GM23338 (cell line): Measurements from ENCODE around the gene SLC19A1. TPM values are rescaled to one million over a fixed set of nuclear protein-coding genes. Genes with fewer than 3 reads are reported as not detected.

ENCODE experiments used
- ATAC-seq: fragments of 200-7000 bp; cut with Tn5 transposase; 3 replicates; pipeline ENCODE4 v1.9.1; 2020
- DNase-seq: peaks from one replicate; pipeline ENCODE4 v3.0.0-alpha.2; 2015; ENCODE audit warnings: low spot score
- H2AFZ ChIP-seq: fragments of 200-600 bp; sonication (generic); 2 replicates; pipeline ENCODE4 v1.8.0; 2016; ENCODE audit warnings: antibody characterized with exemption, mild to moderate bottlenecking, moderate library complexity
- H3F3A ChIP-seq: fragments of 200-600 bp; sonication (generic); replicated peaks from 2 replicates; pipeline ENCODE4 v1.8.0; 2017; ENCODE audit warnings: antibody characterized with exemption, mixed run types, low read depth
- H3K27ac ChIP-seq: fragments of 200-600 bp; sonication (generic); 2 replicates; pipeline ENCODE4 v1.6.1; 2016; ENCODE audit warnings: low read depth
- H3K27me3 ChIP-seq: fragments of 200-600 bp; sonication (generic); 2 replicates; pipeline ENCODE4 v1.8.0; 2016; ENCODE audit warnings: mild to moderate bottlenecking, mixed run types, moderate library complexity; ENCODE audit not compliant: insufficient read depth
- H3K36me3 ChIP-seq: fragments of 200-600 bp; sonication (generic); 2 replicates; pipeline ENCODE4 v1.8.0; 2016; ENCODE audit warnings: mild to moderate bottlenecking; ENCODE audit not compliant: insufficient read depth
- H3K4me1 ChIP-seq: fragments of 200-600 bp; sonication (generic); 2 replicates; pipeline ENCODE4 v1.8.0; 2016; ENCODE audit warnings: mild to moderate bottlenecking, moderate library complexity; ENCODE audit not compliant: insufficient read depth
- H3K4me2 ChIP-seq: fragments of 200-600 bp; sonication (generic); 2 replicates; pipeline ENCODE4 v1.7.1; 2017; ENCODE audit warnings: mixed run types
- H3K4me3 ChIP-seq: fragments of 200-600 bp; sonication (generic); 2 replicates; pipeline ENCODE4 v1.6.1; 2016; ENCODE audit warnings: mixed run types
- H3K79me2 ChIP-seq: fragments of 200-600 bp; sonication (generic); replicated peaks from 2 replicates; pipeline ENCODE4 v1.8.0; 2017; ENCODE audit warnings: mild to moderate bottlenecking; ENCODE audit not compliant: insufficient read depth
- H3K9me2 ChIP-seq: fragments of 200-600 bp; sonication (generic); 2 replicates; pipeline ENCODE4 v1.8.0; 2017; ENCODE audit not compliant: insufficient read depth
- H4K20me1 ChIP-seq: fragments of 200-600 bp; sonication (generic); replicated peaks from 2 replicates; pipeline ENCODE4 v1.8.0; 2017; ENCODE audit warnings: mild to moderate bottlenecking; ENCODE audit not compliant: insufficient read depth
- H3K27ac Mint-ChIP-seq: 2 replicates; pipeline ENCODE4 v1.8.0; 2020; ENCODE audit warnings: inconsistent platforms, mild to moderate bottlenecking, moderate library complexity, mixed read lengths
- H3K27me3 Mint-ChIP-seq: 3 replicates; pipeline ENCODE4 v1.8.0; 2022; ENCODE audit warnings: low read depth, mild to moderate bottlenecking, moderate library complexity, mixed read lengths, inconsistent platforms; ENCODE audit not compliant: insufficient read depth, poor library complexity
- H3K36me3 Mint-ChIP-seq: 3 replicates; pipeline ENCODE4 v1.8.0; 2021; ENCODE audit warnings: low read depth, mild to moderate bottlenecking, inconsistent platforms, moderate library complexity, mixed read lengths
- H3K4me1 Mint-ChIP-seq: 3 replicates; pipeline ENCODE4 v1.8.0; 2020; ENCODE audit warnings: mild to moderate bottlenecking, inconsistent platforms, mixed read lengths
- H3K4me3 Mint-ChIP-seq: 3 replicates; pipeline ENCODE4 v1.8.0; 2021; ENCODE audit warnings: moderate library complexity, mild to moderate bottlenecking, inconsistent platforms, mixed read lengths
- H3K9me3 Mint-ChIP-seq: 3 replicates; pipeline ENCODE4 v1.8.0; 2020; ENCODE audit warnings: moderate library complexity, mild to moderate bottlenecking, inconsistent platforms, mixed read lengths
- CREB1 ChIP-seq: fragments of 250-450 bp; sonication (Bioruptor Pico); IDR thresholded peaks from 2 replicates; pipeline ENCODE4 v1.5.0; 2020; ENCODE audit warnings: low read depth, mild to moderate bottlenecking, moderate library complexity
- EZH2 ChIP-seq: fragments of 200-600 bp; sonication (generic); IDR thresholded peaks from one replicate; pipeline ENCODE4 v1.8.0; 2017; ENCODE audit warnings: antibody characterized with exemption, mild to moderate bottlenecking, low read depth; ENCODE audit not compliant: unreplicated experiment
- EZH2phosphoT487 ChIP-seq: fragments of 200-600 bp; sonication (generic); IDR thresholded peaks from one replicate; pipeline ENCODE4 v1.8.1; 2018; ENCODE audit warnings: antibody characterized with exemption; ENCODE audit not compliant: unreplicated experiment
- JUNB ChIP-seq: IDR thresholded peaks from one replicate; pipeline ENCODE4 v1.6.1; 2016; ENCODE audit warnings: antibody characterized with exemption; ENCODE audit not compliant: unreplicated experiment
- NANOG ChIP-seq: IDR thresholded peaks from 2 replicates; pipeline ENCODE4 v1.6.1; 2016; ENCODE audit warnings: antibody characterized with exemption, borderline replicate concordance
- POLR2AphosphoS5 ChIP-seq: IDR thresholded peaks from 2 replicates; pipeline ENCODE4 v1.6.1; 2016; ENCODE audit warnings: antibody characterized with exemption, low read depth
- STAT1 ChIP-seq: IDR thresholded peaks from one replicate; pipeline ENCODE4 v1.6.1; 2016; ENCODE audit warnings: antibody characterized with exemption; ENCODE audit not compliant: unreplicated experiment
- ZNF114 ChIP-seq: fragments of 250-450 bp; sonication (Bioruptor Pico); IDR thresholded peaks from 2 replicates; pipeline ENCODE4 v1.5.0; 2020; ENCODE audit warnings: mild to moderate bottlenecking, moderate library complexity
- ZNF331 ChIP-seq: fragments of 250-450 bp; sonication (Bioruptor Pico); IDR thresholded peaks from 2 replicates; pipeline ENCODE4 v1.5.0; 2020; ENCODE audit warnings: low read depth, mild to moderate bottlenecking, moderate library complexity
- polyA plus RNA-seq: library from polyadenylated mRNA; unstranded; fragments of >200 nt; fragmentation: Nextera tagmentation; extraction: Ambion mirVana; gene quantifications from 2 replicates; pipeline ENCODE4 v1.2.1, GENCODE V29; 2016
- total RNA-seq: library from RNA; depleted of rRNA; stranded (reverse); fragments of >200 nt; shearing (Covaris generic); gene quantifications from 2 replicates; pipeline ENCODE4 v1.2.3, GENCODE V29; 2014
- TF ChIP-seq, protein P1 (sequence below): IDR thresholded peaks from one replicate; pipeline ENCODE4 v1.6.1; 2018; ENCODE audit warnings: antibody characterized with exemption; ENCODE audit not compliant: unreplicated experiment
- TF ChIP-seq, protein P2 (sequence below): IDR thresholded peaks from 2 replicates; pipeline ENCODE4 v1.6.1; 2016; ENCODE audit warnings: antibody characterized with exemption
- TF ChIP-seq, protein P3 (sequence below): fragments of 250-450 bp; sonication (Bioruptor Pico); IDR thresholded peaks from 2 replicates; pipeline ENCODE4 v1.5.0; 2020; ENCODE audit warnings: mild to moderate bottlenecking, moderate library complexity
- TF ChIP-seq, protein P4 (sequence below), 2 experiments: fragments of 200-600 bp in 1 of 2; sonication (generic) in 1 of 2; conservative IDR thresholded peaks; 2 replicates each; pipeline versions ENCODE4 v1.5.1 to v1.6.1; 2016 to 2017; ENCODE audit warnings: antibody characterized with exemption in 2 of 2, low read depth in 2 of 2, mild to moderate bottlenecking in 2 of 2, moderate library complexity in 1 of 2

SLC19A1 gene
- total and polyA plus RNA-seq, 2 experiments from 2014 or later = 31.2 to 33.0 TPM

DNA sequence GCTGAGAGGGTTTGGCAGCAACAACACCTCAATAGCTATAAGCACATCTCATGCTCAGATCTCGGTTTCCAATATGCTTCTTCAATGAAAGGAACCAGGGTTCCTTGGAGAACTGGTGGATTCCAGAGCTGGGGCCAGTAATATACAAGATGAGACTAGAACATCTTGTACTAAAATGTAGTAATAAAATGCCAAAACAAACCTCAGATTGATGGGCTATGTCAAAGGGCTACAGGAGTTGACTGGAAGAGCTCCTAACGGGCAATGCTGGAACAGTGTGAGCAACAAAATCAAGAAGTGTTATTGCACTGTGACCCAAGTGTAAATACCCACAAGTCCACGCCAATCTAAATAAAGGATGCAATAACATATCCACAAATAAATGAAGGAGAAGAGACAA is 26.1 kb upstream of the SLC19A1 start:
- H3K4me1 Mint-ChIP-seq = no peaks in the 10 kb centered on the region
- no peak overlapping the region for H3K27ac Mint-ChIP-seq
- Histone ChIP-seq H3K4me2 (no peak overlapping the region), H4K20me1 (no peaks in the 10 kb centered on the region), H3K27me3 (no peaks in the 10 kb centered on the region), H2AFZ (no peak overlapping the region), H3K9me2 (no peaks in the 10 kb centered on the region), H3F3A (no peaks in the 10 kb centered on the region), H3K27ac (no peak overlapping the region), H3K4me1 (no peaks in the 10 kb centered on the region), H3K79me2 (no peaks in the 10 kb centered on the region), H3K36me3 (no peaks in the 10 kb centered on the region), H3K4me3 (no peak overlapping the region)
- H3K4me3 Mint-ChIP-seq = no peak overlapping the region
- H3K9me3 Mint-ChIP-seq = no peaks in the 10 kb centered on the region
- peaks cover 5% of the 10 kb centered on the region for H3K27me3 Mint-ChIP-seq
- no peaks in the 10 kb centered on the region for H3K36me3 Mint-ChIP-seq
- TF ChIP-seq EZH2phosphoT487 (no peak), CREB1 (no peak), JUNB (no peak), EZH2 (no peak), POLR2AphosphoS5 (no peak), ZNF331 (CRISPR knock-in tag) (no peak), STAT1 (no peak), ZNF114 (CRISPR knock-in tag) (no peak), NANOG (no peak)
- TF ChIP-seq, protein P1, sequence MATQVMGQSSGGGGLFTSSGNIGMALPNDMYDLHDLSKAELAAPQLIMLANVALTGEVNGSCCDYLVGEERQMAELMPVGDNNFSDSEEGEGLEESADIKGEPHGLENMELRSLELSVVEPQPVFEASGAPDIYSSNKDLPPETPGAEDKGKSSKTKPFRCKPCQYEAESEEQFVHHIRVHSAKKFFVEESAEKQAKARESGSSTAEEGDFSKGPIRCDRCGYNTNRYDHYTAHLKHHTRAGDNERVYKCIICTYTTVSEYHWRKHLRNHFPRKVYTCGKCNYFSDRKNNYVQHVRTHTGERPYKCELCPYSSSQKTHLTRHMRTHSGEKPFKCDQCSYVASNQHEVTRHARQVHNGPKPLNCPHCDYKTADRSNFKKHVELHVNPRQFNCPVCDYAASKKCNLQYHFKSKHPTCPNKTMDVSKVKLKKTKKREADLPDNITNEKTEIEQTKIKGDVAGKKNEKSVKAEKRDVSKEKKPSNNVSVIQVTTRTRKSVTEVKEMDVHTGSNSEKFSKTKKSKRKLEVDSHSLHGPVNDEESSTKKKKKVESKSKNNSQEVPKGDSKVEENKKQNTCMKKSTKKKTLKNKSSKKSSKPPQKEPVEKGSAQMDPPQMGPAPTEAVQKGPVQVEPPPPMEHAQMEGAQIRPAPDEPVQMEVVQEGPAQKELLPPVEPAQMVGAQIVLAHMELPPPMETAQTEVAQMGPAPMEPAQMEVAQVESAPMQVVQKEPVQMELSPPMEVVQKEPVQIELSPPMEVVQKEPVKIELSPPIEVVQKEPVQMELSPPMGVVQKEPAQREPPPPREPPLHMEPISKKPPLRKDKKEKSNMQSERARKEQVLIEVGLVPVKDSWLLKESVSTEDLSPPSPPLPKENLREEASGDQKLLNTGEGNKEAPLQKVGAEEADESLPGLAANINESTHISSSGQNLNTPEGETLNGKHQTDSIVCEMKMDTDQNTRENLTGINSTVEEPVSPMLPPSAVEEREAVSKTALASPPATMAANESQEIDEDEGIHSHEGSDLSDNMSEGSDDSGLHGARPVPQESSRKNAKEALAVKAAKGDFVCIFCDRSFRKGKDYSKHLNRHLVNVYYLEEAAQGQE = no peak
- TF ChIP-seq, protein P2, sequence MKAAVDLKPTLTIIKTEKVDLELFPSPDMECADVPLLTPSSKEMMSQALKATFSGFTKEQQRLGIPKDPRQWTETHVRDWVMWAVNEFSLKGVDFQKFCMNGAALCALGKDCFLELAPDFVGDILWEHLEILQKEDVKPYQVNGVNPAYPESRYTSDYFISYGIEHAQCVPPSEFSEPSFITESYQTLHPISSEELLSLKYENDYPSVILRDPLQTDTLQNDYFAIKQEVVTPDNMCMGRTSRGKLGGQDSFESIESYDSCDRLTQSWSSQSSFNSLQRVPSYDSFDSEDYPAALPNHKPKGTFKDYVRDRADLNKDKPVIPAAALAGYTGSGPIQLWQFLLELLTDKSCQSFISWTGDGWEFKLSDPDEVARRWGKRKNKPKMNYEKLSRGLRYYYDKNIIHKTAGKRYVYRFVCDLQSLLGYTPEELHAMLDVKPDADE = no peak
- TF ChIP-seq, protein P3, sequence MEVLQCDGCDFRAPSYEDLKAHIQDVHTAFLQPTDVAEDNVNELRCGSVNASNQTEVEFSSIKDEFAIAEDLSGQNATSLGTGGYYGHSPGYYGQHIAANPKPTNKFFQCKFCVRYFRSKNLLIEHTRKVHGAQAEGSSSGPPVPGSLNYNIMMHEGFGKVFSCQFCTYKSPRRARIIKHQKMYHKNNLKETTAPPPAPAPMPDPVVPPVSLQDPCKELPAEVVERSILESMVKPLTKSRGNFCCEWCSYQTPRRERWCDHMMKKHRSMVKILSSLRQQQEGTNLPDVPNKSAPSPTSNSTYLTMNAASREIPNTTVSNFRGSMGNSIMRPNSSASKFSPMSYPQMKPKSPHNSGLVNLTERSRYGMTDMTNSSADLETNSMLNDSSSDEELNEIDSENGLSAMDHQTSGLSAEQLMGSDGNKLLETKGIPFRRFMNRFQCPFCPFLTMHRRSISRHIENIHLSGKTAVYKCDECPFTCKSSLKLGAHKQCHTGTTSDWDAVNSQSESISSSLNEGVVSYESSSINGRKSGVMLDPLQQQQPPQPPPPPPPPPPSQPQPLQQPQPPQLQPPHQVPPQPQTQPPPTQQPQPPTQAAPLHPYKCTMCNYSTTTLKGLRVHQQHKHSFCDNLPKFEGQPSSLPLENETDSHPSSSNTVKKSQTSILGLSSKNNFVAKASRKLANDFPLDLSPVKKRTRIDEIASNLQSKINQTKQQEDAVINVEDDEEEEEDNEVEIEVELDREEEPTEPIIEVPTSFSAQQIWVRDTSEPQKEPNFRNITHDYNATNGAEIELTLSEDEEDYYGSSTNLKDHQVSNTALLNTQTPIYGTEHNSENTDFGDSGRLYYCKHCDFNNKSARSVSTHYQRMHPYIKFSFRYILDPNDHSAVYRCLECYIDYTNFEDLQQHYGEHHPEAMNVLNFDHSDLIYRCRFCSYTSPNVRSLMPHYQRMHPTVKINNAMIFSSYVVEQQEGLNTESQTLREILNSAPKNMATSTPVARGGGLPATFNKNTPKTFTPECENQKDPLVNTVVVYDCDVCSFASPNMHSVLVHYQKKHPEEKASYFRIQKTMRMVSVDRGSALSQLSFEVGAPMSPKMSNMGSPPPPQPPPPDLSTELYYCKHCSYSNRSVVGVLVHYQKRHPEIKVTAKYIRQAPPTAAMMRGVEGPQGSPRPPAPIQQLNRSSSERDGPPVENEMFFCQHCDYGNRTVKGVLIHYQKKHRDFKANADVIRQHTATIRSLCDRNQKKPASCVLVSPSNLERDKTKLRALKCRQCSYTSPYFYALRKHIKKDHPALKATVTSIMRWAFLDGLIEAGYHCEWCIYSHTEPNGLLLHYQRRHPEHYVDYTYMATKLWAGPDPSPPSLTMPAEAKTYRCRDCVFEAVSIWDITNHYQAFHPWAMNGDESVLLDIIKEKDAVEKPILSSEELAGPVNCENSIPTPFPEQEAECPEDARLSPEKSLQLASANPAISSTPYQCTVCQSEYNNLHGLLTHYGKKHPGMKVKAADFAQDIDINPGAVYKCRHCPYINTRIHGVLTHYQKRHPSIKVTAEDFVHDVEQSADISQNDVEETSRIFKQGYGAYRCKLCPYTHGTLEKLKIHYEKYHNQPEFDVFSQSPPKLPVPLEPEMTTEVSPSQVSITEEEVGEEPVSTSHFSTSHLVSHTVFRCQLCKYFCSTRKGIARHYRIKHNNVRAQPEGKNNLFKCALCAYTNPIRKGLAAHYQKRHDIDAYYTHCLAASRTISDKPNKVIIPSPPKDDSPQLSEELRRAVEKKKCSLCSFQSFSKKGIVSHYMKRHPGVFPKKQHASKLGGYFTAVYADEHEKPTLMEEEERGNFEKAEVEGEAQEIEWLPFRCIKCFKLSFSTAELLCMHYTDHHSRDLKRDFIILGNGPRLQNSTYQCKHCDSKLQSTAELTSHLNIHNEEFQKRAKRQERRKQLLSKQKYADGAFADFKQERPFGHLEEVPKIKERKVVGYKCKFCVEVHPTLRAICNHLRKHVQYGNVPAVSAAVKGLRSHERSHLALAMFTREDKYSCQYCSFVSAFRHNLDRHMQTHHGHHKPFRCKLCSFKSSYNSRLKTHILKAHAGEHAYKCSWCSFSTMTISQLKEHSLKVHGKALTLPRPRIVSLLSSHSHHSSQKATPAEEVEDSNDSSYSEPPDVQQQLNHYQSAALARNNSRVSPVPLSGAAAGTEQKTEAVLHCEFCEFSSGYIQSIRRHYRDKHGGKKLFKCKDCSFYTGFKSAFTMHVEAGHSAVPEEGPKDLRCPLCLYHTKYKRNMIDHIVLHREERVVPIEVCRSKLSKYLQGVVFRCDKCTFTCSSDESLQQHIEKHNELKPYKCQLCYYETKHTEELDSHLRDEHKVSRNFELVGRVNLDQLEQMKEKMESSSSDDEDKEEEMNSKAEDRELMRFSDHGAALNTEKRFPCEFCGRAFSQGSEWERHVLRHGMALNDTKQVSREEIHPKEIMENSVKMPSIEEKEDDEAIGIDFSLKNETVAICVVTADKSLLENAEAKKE (CRISPR knock-in tag) = no peak
- TF ChIP-seq, protein P4, sequence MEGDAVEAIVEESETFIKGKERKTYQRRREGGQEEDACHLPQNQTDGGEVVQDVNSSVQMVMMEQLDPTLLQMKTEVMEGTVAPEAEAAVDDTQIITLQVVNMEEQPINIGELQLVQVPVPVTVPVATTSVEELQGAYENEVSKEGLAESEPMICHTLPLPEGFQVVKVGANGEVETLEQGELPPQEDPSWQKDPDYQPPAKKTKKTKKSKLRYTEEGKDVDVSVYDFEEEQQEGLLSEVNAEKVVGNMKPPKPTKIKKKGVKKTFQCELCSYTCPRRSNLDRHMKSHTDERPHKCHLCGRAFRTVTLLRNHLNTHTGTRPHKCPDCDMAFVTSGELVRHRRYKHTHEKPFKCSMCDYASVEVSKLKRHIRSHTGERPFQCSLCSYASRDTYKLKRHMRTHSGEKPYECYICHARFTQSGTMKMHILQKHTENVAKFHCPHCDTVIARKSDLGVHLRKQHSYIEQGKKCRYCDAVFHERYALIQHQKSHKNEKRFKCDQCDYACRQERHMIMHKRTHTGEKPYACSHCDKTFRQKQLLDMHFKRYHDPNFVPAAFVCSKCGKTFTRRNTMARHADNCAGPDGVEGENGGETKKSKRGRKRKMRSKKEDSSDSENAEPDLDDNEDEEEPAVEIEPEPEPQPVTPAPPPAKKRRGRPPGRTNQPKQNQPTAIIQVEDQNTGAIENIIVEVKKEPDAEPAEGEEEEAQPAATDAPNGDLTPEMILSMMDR (conservative IDR thresholded peaks at IDR 0.05; ENCODE audit: low read depth in 2 of 2) = no peak
- DNase-seq = no peak
- ATAC-seq = no peak
